Heart left ventricle (tissue), 16 donors: ENCODE results near the gene DNAJB6. TPM values are rescaled to one million over a fixed set of nuclear protein-coding genes. Genes with fewer than 3 reads are reported as not detected.
A peak's percentile ranks its signal among the peaks of the same experiment; 100 is the strongest.

ENCODE experiments used
- ATAC-seq, 4 donors: fragments of 200-7000 bp; cut with Tn5 transposase; one replicate each; pipeline ENCODE4 v1.9.1; 2020 to 2022; ENCODE audit warnings: moderate library complexity in 4 of 4, mild to moderate bottlenecking in 3 of 4, moderate number of reproducible peaks in 1 of 4
- DNase-seq, 5 donors: peaks; one replicate each; pipeline ENCODE4 v3.0.0-alpha.2; 2020
- H3K27ac ChIP-seq, 12 donors: fragments of 200-600 bp; sonication (generic) in 4 of 12; one replicate each; pipeline versions ENCODE4 v1.5.0 to v1.8.0; 2016 to 2022; ENCODE audit warnings: mild to moderate bottlenecking in 2 of 12
- H3K27me3 ChIP-seq, 9 donors: fragments of 200-600 bp; sonication (generic) in 2 of 9; one replicate each; pipeline versions ENCODE4 v1.5.1 to v1.8.0; 2016 to 2022; ENCODE audit warnings: mild to moderate bottlenecking in 3 of 9
- H3K36me3 ChIP-seq, 9 donors: fragments of 200-600 bp; sonication (generic) in 2 of 9; one replicate each; pipeline versions ENCODE4 v1.5.0 to v1.8.0; 2018 to 2022; ENCODE audit warnings: mild to moderate bottlenecking in 2 of 9
- H3K4me1 ChIP-seq, 12 donors: fragments of 200-600 bp; sonication (generic) in 4 of 12; one replicate each; pipeline versions ENCODE4 v1.5.0 to v1.8.0; 2016 to 2022; ENCODE audit warnings: mild to moderate bottlenecking in 3 of 12
- H3K4me3 ChIP-seq, 12 donors: fragments of 200-600 bp; sonication (generic) in 4 of 12; one replicate each; pipeline versions ENCODE4 v1.5.0 to v1.8.0; 2017 to 2022; ENCODE audit warnings: mild to moderate bottlenecking in 9 of 12, moderate library complexity in 4 of 12
- H3K9me3 ChIP-seq, 12 donors: fragments of 200-600 bp; sonication (generic) in 4 of 12; one replicate each; pipeline versions ENCODE4 v1.5.0 to v1.8.0; 2016 to 2022; ENCODE audit warnings: mild to moderate bottlenecking in 1 of 12
- CTCF ChIP-seq, 12 donors: fragments of 200-600 bp; sonication (generic) in 4 of 12; IDR thresholded peaks; one replicate each; pipeline versions ENCODE4 v1.5.0 to v1.8.0; 2018 to 2022; ENCODE audit warnings: antibody characterized with exemption in 12 of 12, mild to moderate bottlenecking in 5 of 12
- POLR2A ChIP-seq, 2 donors: fragments of 450-650 bp; IDR thresholded peaks; one replicate each; pipeline ENCODE4 v1.6.1; 2017; ENCODE audit warnings: antibody characterized with exemption in 2 of 2, mild to moderate bottlenecking in 2 of 2, moderate library complexity in 2 of 2
- WGBS, 4 donors: extraction: QIAGEN DNeasy Blood & Tissue Kit in 2 of 4; methylation state at CpG; one replicate each; pipeline versions ENCODE4 v1.1.5 to v1.1.7; 2013 to 2018; 5-methylcytosine and 5-hydroxymethylcytosine counted together
- intact Hi-C, 10 donors: fragments of 100-400 bp; cut with DNase I; formaldehyde crosslinking; loops; one replicate each; pipeline versions ENCODE4 v1.11.1 to v1.14.2; 2022
- polyA plus RNA-seq, 2 donors: library from polyadenylated mRNA; stranded (reverse); fragments of 200-250 nt; gene quantifications; one replicate each; pipeline ENCODE4 v1.2.3, GENCODE V29; 2013
- total RNA-seq, 9 donors: library from RNA; depleted of rRNA in 2 of 9; stranded (reverse); fragments of >200 nt in 2 of 9; fragmentation: NEBNext Ultra II Directional in 3 of 9; extraction: Animal tissue kit (Norgen Biotek cat#: 25700) in 3 of 9; gene quantifications; one replicate each; pipeline versions ENCODE4 v1.1.0 to v1.2.4, GENCODE V29; 2016 to 2023
- donor health status: ischemic (EF 13 %, LVEDD 7.1; RV severe dilation, severe dysfunction).
- donor health status: healthy with polysubstance abuse.
- donor health status: DM: no; HTN: yes; CAD: no.
- donor health status: DM: no; HTN: no; CAD: no.
- donor health status: ischemic (EF 25% LVEDD 6.9; RV normal size, moderate dysfunction).
- donor health status: ischemic (EF 25% LVEDD 5.7; RV mildly dilated, moderate dysfunction).
- donor health status: healthy.
- donor health status: DM: yes; HTN: yes; CAD: no.
- donor health status: ischemic (EF 35%, LVEDD 5.7; RV mildly dilated, moderate dysfunction).
- donor health status: nonischemic (EF 11% LVEDD 7.7; RV severe dilation, severe dysfunction).
- donor health status: DM: yes; HTN: yes; CAD: no.
- donor health status: PGD.
- donor health status: ischemic (EF 29% LVEDD 5.4; RV normal size, mild dysfunction).
- donor health status: nonischemic (EF 23%, LVEDD 6.1; RV moderate dilation, normal function).

Gene DNAJB6
- total and polyA plus RNA-seq, 11 donors, result 118 to 237 (median 162) TPM

- Histone ChIP-seq H3K4me3 (no peak overlapping the region), H3K36me3 (no peaks in the 10 kb centered on the region), H3K27me3 (no peaks in the 10 kb centered on the region), H3K4me1 (peaks cover 0 to 8% (median 0%) of the 10 kb centered on the region in 12 donors), H3K27ac (no peak overlapping the region), H3K9me3 (no peaks in the 10 kb centered on the region)
- ATAC-seq, result no peak
- TF ChIP-seq POLR2A (IDR thresholded peaks at IDR 0.05), result no peak
- no peak for TF ChIP-seq CTCF (IDR thresholded peaks at IDR 0.05)
- intact Hi-C loops, result no loop called here
- DNase-seq, result no peak
- WGBS, 4 donors, result 82 to 86% (median 85%) methylated on average over 7 of the region's 7 CpGs
These were observed 26.1 kb upstream of the DNAJB6 start for GRCh38 chr7:157310676-157311185.

- intact Hi-C loops, result no loop called here
- Histone ChIP-seq H3K4me3 (no peak overlapping the region), H3K4me1 (peaks cover 0 to 2% (median 0%) of the 10 kb centered on the region in 12 donors), H3K27me3 (no peaks in the 10 kb centered on the region), H3K36me3 (no peaks in the 10 kb centered on the region), H3K27ac (no peak overlapping the region), H3K9me3 (no peaks in the 10 kb centered on the region)
- ATAC-seq, result no peak
- WGBS, 4 donors, result 79 to 85% (median 85%) methylated on average over 7 of the region's 7 CpGs
- DNase-seq, result no peak
- no peak for TF ChIP-seq POLR2A (IDR thresholded peaks at IDR 0.05)
- no peak for TF ChIP-seq CTCF (IDR thresholded peaks at IDR 0.05)
These were observed 23.9 kb upstream of the DNAJB6 start for GRCh38 chr7:157312941-157313340.

GRCh38 chr7:157313645-157314044 lies 23.2 kb upstream of the DNAJB6 start:
- 92 to 96% (median 95%) methylated on average over 13 to 15 of the region's 15 CpGs for WGBS, 4 donors
- Histone ChIP-seq H3K4me1 (peaks cover 0 to 8% (median 0%) of the 10 kb centered on the region in 12 donors), H3K4me3 (no peak overlapping the region), H3K27me3 (no peaks in the 10 kb centered on the region), H3K27ac (no peak overlapping the region), H3K36me3 (no peaks in the 10 kb centered on the region), H3K9me3 (no peaks in the 10 kb centered on the region)
- intact Hi-C loops, result no loop called here
- no peak for ATAC-seq
- TF ChIP-seq POLR2A (IDR thresholded peaks at IDR 0.05) (no peak), CTCF (IDR thresholded peaks at IDR 0.05) (no peak)
- DNase-seq, result no peak

- DNase-seq (peak in 2 of 5 donors; percentile 32 to 49), ATAC-seq (peak in 3 of 4 donors; percentile 51 to 61 (median 59))
- intact Hi-C loops, result no loop called here
- no peak for TF ChIP-seq CTCF (IDR thresholded peaks at IDR 0.05)
- TF ChIP-seq POLR2A (IDR thresholded peaks at IDR 0.05), result no peak
- no peaks in the 10 kb centered on the region for H3K9me3 ChIP-seq
- H3K4me3 ChIP-seq, result no peak overlapping the region
- peak overlapping the region in 2 of 12 donors; percentile 19 to 84 for H3K27ac ChIP-seq
- 66 to 71% (median 71%) methylated on average over 14 of the region's 14 CpGs for WGBS, 4 donors
- no peaks in the 10 kb centered on the region for H3K27me3 ChIP-seq
- H3K36me3 ChIP-seq, result no peaks in the 10 kb centered on the region
- peaks cover 0 to 18% (median 0%) of the 10 kb centered on the region in 12 donors for H3K4me1 ChIP-seq
These were observed 18.6 kb upstream of the DNAJB6 start for GRCh38 chr7:157318015-157318706.
